Astrocyte (in vitro differentiated cells and primary cell): Measurements from ENCODE around the gene ZCCHC10. TPM values are rescaled to one million over a fixed set of nuclear protein-coding genes. Genes with fewer than 3 reads are reported as not detected.

Source experiments
- DNase-seq: peaks from one replicate; pipeline ENCODE4 v3.0.0-alpha.2; 2010; ENCODE audit warnings: low read depth
- FAIRE-seq: peaks from 2 replicates; lab custom pipeline; 2011; peaks lifted over from hg19 to GRCh38; lab: Jason Lieb, UNC
- H2AFZ ChIP-seq: 2 replicates; pipeline ENCODE4 v1.6.0; 2012; ENCODE audit warnings: low read depth, low read length, inconsistent platforms
- H3K27ac ChIP-seq: 2 replicates; pipeline ENCODE4 v1.5.1; 2011; ENCODE audit warnings: low read depth, low read length, inconsistent platforms
- H3K27me3 ChIP-seq: 2 replicates; pipeline ENCODE4 v1.6.0; 2011; ENCODE audit warnings: low read length, inconsistent platforms; ENCODE audit not compliant: insufficient read depth
- H3K36me3 ChIP-seq: 2 replicates; pipeline ENCODE4 v1.5.1; 2011; ENCODE audit warnings: low read length, inconsistent platforms; ENCODE audit not compliant: insufficient read depth
- H3K4me1 ChIP-seq: 2 replicates; pipeline ENCODE4 v1.5.1; 2011; ENCODE audit warnings: low read length, inconsistent platforms; ENCODE audit not compliant: insufficient read depth
- H3K4me2 ChIP-seq: 2 replicates; pipeline ENCODE4 v1.6.0; 2012; ENCODE audit warnings: low read length, inconsistent platforms
- H3K4me3 ChIP-seq: 2 replicates; pipeline ENCODE4 v1.5.1; 2011; ENCODE audit warnings: low read depth, mild to moderate bottlenecking, low read length, inconsistent platforms; ENCODE audit not compliant: insufficient read depth
- H3K79me2 ChIP-seq: 2 replicates; pipeline ENCODE4 v1.6.0; 2012; ENCODE audit warnings: mild to moderate bottlenecking, low read length, inconsistent platforms; ENCODE audit not compliant: insufficient read depth
- H3K9ac ChIP-seq: 2 replicates; pipeline ENCODE4 v1.6.0; 2012; ENCODE audit warnings: mild to moderate bottlenecking, low read length, inconsistent platforms
- H3K9me3 ChIP-seq: 2 replicates; pipeline ENCODE4 v1.5.1; 2012; ENCODE audit warnings: low read depth, mild to moderate bottlenecking, low read length, inconsistent platforms; ENCODE audit not compliant: insufficient read depth
- H4K20me1 ChIP-seq: 2 replicates; pipeline ENCODE4 v1.6.0; 2012; ENCODE audit warnings: low read length, inconsistent platforms; ENCODE audit not compliant: insufficient read depth
- H3K27ac Mint-ChIP-seq: one replicate; pipeline ENCODE4 v1.8.0; 2021; ENCODE audit warnings: mild to moderate bottlenecking, mixed read lengths; ENCODE audit not compliant: unreplicated experiment
- H3K27me3 Mint-ChIP-seq: one replicate; pipeline ENCODE4 v1.8.0; 2021; ENCODE audit warnings: low read depth, mixed read lengths; ENCODE audit not compliant: unreplicated experiment
- H3K36me3 Mint-ChIP-seq: one replicate; pipeline ENCODE4 v1.8.0; 2021; ENCODE audit warnings: low read depth, mixed read lengths; ENCODE audit not compliant: unreplicated experiment
- H3K4me1 Mint-ChIP-seq: one replicate; pipeline ENCODE4 v1.8.0; 2021; ENCODE audit warnings: low read depth, mixed read lengths; ENCODE audit not compliant: unreplicated experiment
- H3K4me3 Mint-ChIP-seq: one replicate; pipeline ENCODE4 v1.8.0; 2021; ENCODE audit warnings: mild to moderate bottlenecking, moderate library complexity, mixed read lengths; ENCODE audit not compliant: unreplicated experiment
- H3K9me3 Mint-ChIP-seq: one replicate; pipeline ENCODE4 v1.8.0; 2021; ENCODE audit warnings: mild to moderate bottlenecking, mixed read lengths; ENCODE audit not compliant: unreplicated experiment
- CTCF ChIP-seq: IDR thresholded peaks from 2 replicates; pipeline ENCODE4 v1.5.1; 2011; ENCODE audit warnings: low read depth, mild to moderate bottlenecking, inconsistent platforms, low read length, moderate library complexity; ENCODE audit not compliant: insufficient read depth
- EZH2 ChIP-seq: IDR thresholded peaks from 2 replicates; pipeline ENCODE4 v1.6.1; 2012; ENCODE audit warnings: mild to moderate bottlenecking, low read length, inconsistent platforms; ENCODE audit not compliant: insufficient read depth
- total RNA-seq: library from RNA; stranded (reverse); gene quantifications from 2 replicates; pipeline ENCODE4 v1.2.1, GENCODE V29; 2021

Gene ZCCHC10
- total RNA-seq, 1 donor from 2014 or later: 29.1 TPM

- Histone ChIP-seq H3K27ac (no peak overlapping the region), H4K20me1 (peaks cover 95% of the 10 kb centered on the region), H3K27me3 (no peaks in the 10 kb centered on the region), H3K4me2 (peak overlapping the region; percentile 15), H3K9ac (no peak overlapping the region), H2AFZ (no peak overlapping the region), H3K36me3 (peaks cover 21% of the 10 kb centered on the region), H3K4me1 (no peaks in the 10 kb centered on the region), H3K79me2 (peaks cover 99% of the 10 kb centered on the region), H3K9me3 (no peaks in the 10 kb centered on the region), H3K4me3 (no peak overlapping the region)
- TF ChIP-seq EZH2: no peak
- FAIRE-seq: no peak
- Mint-ChIP-seq H3K4me1 (peaks cover 6% of the 10 kb centered on the region), H3K9me3 (no peaks in the 10 kb centered on the region), H3K36me3 (peaks cover 8% of the 10 kb centered on the region), H3K4me3 (no peak overlapping the region), H3K27me3 (no peaks in the 10 kb centered on the region), H3K27ac (no peak overlapping the region)
- peak; percentile 45 for DNase-seq
Measured at GRCh38 chr5:133063965-133064364, 37.6 kb upstream of the ZCCHC10 start.

GRCh38 chr5:133062276-133062675 lies 35.9 kb upstream of the ZCCHC10 start:
- peaks cover 2% of the 10 kb centered on the region for H3K36me3 Mint-ChIP-seq
- no peak for FAIRE-seq
- H3K9me3 Mint-ChIP-seq: no peaks in the 10 kb centered on the region
- DNase-seq: no peak
- Histone ChIP-seq H3K27ac (no peak overlapping the region), H3K27me3 (no peaks in the 10 kb centered on the region), H3K79me2 (peaks cover 99% of the 10 kb centered on the region), H3K4me3 (no peak overlapping the region), H3K9me3 (no peaks in the 10 kb centered on the region), H2AFZ (no peak overlapping the region), H3K4me1 (no peaks in the 10 kb centered on the region), H3K9ac (no peak overlapping the region), H3K36me3 (peaks cover 13% of the 10 kb centered on the region), H4K20me1 (peaks cover 93% of the 10 kb centered on the region), H3K4me2 (no peak overlapping the region)
- H3K27ac Mint-ChIP-seq: no peak overlapping the region
- TF ChIP-seq EZH2 (no peak), CTCF (no peak)
- no peaks in the 10 kb centered on the region for H3K27me3 Mint-ChIP-seq
- H3K4me3 Mint-ChIP-seq: no peak overlapping the region
- peaks cover 9% of the 10 kb centered on the region for H3K4me1 Mint-ChIP-seq

GRCh38 chr5:133059621-133060020 lies 33.3 kb upstream of the ZCCHC10 start:
- Histone ChIP-seq H3K27ac (no peak overlapping the region), H3K9ac (no peak overlapping the region), H3K4me1 (peaks cover 2% of the 10 kb centered on the region), H3K4me2 (no peak overlapping the region), H3K4me3 (no peak overlapping the region), H4K20me1 (peaks cover 95% of the 10 kb centered on the region), H3K79me2 (peaks cover 100% of the 10 kb centered on the region), H3K27me3 (no peaks in the 10 kb centered on the region), H3K9me3 (no peaks in the 10 kb centered on the region), H2AFZ (no peak overlapping the region), H3K36me3 (no peaks in the 10 kb centered on the region)
- Mint-ChIP-seq H3K27me3 (no peaks in the 10 kb centered on the region), H3K4me3 (no peak overlapping the region), H3K9me3 (no peaks in the 10 kb centered on the region), H3K27ac (no peak overlapping the region), H3K36me3 (no peaks in the 10 kb centered on the region), H3K4me1 (peaks cover 12% of the 10 kb centered on the region)
- DNase-seq (no peak), FAIRE-seq (no peak)
- TF ChIP-seq EZH2 (no peak), CTCF (no peak)
